Upper lobe of right lung (tissue), 1 donor: ENCODE data around the gene KIR2DL3. TPM values are rescaled to one million over a fixed set of nuclear protein-coding genes. Genes with fewer than 3 reads are reported as not detected.
A peak's percentile ranks its signal among the peaks of the same experiment; 100 is the strongest.
"Not testable (repeated sequence)": the region's sequence is repeated elsewhere in the genome, so short reads cannot be mapped to it uniquely, and the experiment has no call there.

Experiments used
- ATAC-seq: fragments of 200-7000 bp; cut with Tn5 transposase; one replicate; pipeline ENCODE4 v1.9.1; 2020; ENCODE audit warnings: mild to moderate bottlenecking, moderate library complexity
- DNase-seq: peaks from one replicate; pipeline ENCODE4 v3.0.0-alpha.2; 2020
- H3K27ac ChIP-seq: fragments of 200-600 bp; one replicate; pipeline ENCODE4 v1.8.0; 2022
- H3K27me3 ChIP-seq: fragments of 200-600 bp; one replicate; pipeline ENCODE4 v1.8.0; 2022; ENCODE audit warnings: mild to moderate bottlenecking
- H3K36me3 ChIP-seq: fragments of 200-600 bp; one replicate; pipeline ENCODE4 v1.8.0; 2022
- H3K4me1 ChIP-seq: fragments of 200-600 bp; one replicate; pipeline ENCODE4 v1.8.0; 2022
- H3K4me3 ChIP-seq: fragments of 200-600 bp; one replicate; pipeline ENCODE4 v1.8.0; 2022; ENCODE audit warnings: mild to moderate bottlenecking
- H3K9me3 ChIP-seq: fragments of 200-600 bp; one replicate; pipeline ENCODE4 v1.8.0; 2022
- CTCF ChIP-seq: fragments of 200-600 bp; IDR thresholded peaks from one replicate; pipeline ENCODE4 v1.8.0; 2022; ENCODE audit warnings: antibody characterized with exemption
- intact Hi-C: fragments of 100-400 bp; cut with DNase I; formaldehyde crosslinking; loops from one replicate; pipeline ENCODE4 v1.11.0; 2022
- long read RNA-seq: library from polyadenylated mRNA; unstranded; transcript quantifications from one replicate; pipeline ENCODE4 v2.0.0, GENCODE V29; 2021
- total RNA-seq: library from RNA; stranded (reverse); fragmentation: NEBNext Ultra II Directional; extraction: Animal tissue kit (Norgen Biotek cat#: 25700); gene quantifications from one replicate; pipeline ENCODE4 v1.2.1, GENCODE V29; 2021
- donor health status: DM: no; HTN: yes; CAD: no; lungs with severe emphysema.

The KIR2DL3 gene
- total RNA-seq: not detected
- long read RNA-seq: 0 reads

GRCh38 chr19:54738306-54738705, at the start of gene KIR2DL3:
Gene KIR2DL3 (plus strand): TSS chr19:54738513. CDS start chr19:54738546, 33 bp downstream.
- intact Hi-C loops: not testable (repeated sequence)

DNA sequence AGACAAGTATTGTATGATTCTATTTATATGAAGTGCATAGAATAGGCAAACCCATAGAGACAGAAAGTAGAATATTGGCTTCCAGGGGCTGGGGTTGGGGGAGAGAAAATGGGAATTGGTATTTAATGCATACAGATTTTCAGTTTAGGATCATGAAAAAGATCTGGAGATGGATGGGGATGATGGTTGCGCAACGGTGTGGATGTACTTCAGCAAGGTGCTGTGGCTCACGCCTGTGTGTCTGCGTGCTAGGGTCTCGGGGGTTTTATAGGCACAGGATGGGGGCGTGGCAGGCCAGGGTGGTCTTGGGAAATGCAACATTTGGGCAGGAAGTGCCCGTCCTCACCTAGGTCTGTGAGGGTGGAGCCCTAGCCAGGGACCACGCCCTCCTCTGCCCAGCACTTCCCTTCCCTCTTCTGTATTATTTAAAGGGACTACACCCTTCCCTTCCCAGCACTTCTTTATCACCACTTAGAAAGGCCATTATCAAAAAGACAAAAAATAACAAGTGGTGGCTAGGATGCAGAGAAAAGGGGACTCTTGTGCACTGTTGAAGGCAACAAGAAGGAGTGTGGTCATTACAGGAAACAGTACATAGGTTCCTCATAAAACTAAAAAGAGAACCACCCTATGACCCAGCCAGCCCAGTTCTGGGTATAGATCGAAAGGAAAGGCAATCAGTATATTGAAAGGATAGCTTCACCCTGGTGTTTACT, 46.6 kb upstream of the KIR2DL3 start:
- DNase-seq: no peak
- Histone ChIP-seq H3K4me1 (no peaks in the 10 kb centered on the region), H3K4me3 (no peak overlapping the region), H3K9me3 (no peaks in the 10 kb centered on the region), H3K27ac (no peak overlapping the region), H3K36me3 (no peaks in the 10 kb centered on the region), H3K27me3 (peaks cover 16% of the 10 kb centered on the region)
- intact Hi-C loops: no loop called here
- ATAC-seq: peak; percentile 52
- no peak for TF ChIP-seq CTCF

More at GRCh38 chr19:54738306-54738705, at the start of gene KIR2DL3:
- ATAC-seq, DNase-seq, H3K36me3 ChIP-seq, H3K4me1 ChIP-seq, H3K9me3 ChIP-seq, H3K4me3 ChIP-seq, H3K27ac ChIP-seq, H3K27me3 ChIP-seq: not testable (repeated sequence)

DNA sequence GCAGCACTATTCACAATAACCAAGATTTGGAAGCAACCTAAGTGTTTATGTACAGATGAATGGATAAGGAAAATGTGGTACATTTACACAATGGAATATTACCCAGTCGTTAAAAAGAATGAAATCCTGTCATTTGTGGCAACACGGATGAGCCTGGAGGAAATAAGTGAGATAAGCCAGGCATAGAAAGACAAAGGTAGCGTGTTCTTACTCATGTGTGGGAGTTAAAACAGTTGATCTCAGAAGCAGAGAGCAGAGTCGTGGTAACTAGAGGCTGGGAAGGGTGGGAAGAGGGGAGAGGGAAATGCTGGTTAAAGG, 46.1 kb upstream of the KIR2DL3 start:
- TF ChIP-seq CTCF: no peak
- DNase-seq (no peak), ATAC-seq (no peak)
- Histone ChIP-seq H3K4me3 (no peak overlapping the region), H3K9me3 (no peaks in the 10 kb centered on the region), H3K27ac (no peak overlapping the region), H3K27me3 (peaks cover 16% of the 10 kb centered on the region), H3K4me1 (no peaks in the 10 kb centered on the region), H3K36me3 (no peaks in the 10 kb centered on the region)
- intact Hi-C loops: no loop called here

GRCh38 chr19:54694648-54695047, 43.7 kb upstream of the KIR2DL3 start:
- intact Hi-C loops: no loop called here
- no peaks in the 10 kb centered on the region for H3K36me3 ChIP-seq
- TF ChIP-seq CTCF: no peak
- no peaks in the 10 kb centered on the region for H3K4me1 ChIP-seq
- H3K27ac ChIP-seq: no peak overlapping the region
- DNase-seq (no peak), ATAC-seq (peak; percentile 40)
- H3K9me3 ChIP-seq: no peaks in the 10 kb centered on the region
- no peak overlapping the region for H3K4me3 ChIP-seq
- H3K27me3 ChIP-seq: peaks cover 10% of the 10 kb centered on the region

- no peak overlapping the region for H3K27ac ChIP-seq
- H3K4me1 ChIP-seq: no peaks in the 10 kb centered on the region
- intact Hi-C loops: no loop called here
- no peaks in the 10 kb centered on the region for H3K36me3 ChIP-seq
- DNase-seq (no peak), ATAC-seq (peak; percentile 16)
- H3K4me3 ChIP-seq: no peak overlapping the region
- no peaks in the 10 kb centered on the region for H3K9me3 ChIP-seq
- no peak for TF ChIP-seq CTCF
- H3K27me3 ChIP-seq: peaks cover 11% of the 10 kb centered on the region
Measured at GRCh38 chr19:54696117-54696548, 42.2 kb upstream of the KIR2DL3 start.

GRCh38 chr19:54696766-54697165, 41.5 kb upstream of the KIR2DL3 start:
- peak; percentile 8 for ATAC-seq
- no peak for DNase-seq
- no peak for TF ChIP-seq CTCF
- peaks cover 11% of the 10 kb centered on the region for H3K27me3 ChIP-seq
- H3K9me3 ChIP-seq: no peaks in the 10 kb centered on the region
- H3K4me1 ChIP-seq: no peaks in the 10 kb centered on the region
- intact Hi-C loops: no loop called here
- no peaks in the 10 kb centered on the region for H3K36me3 ChIP-seq
- no peak overlapping the region for H3K27ac ChIP-seq
- no peak overlapping the region for H3K4me3 ChIP-seq

- H3K36me3 ChIP-seq, H3K4me3 ChIP-seq, H3K9me3 ChIP-seq, H3K4me1 ChIP-seq, H3K27ac ChIP-seq, intact Hi-C loops, DNase-seq, ATAC-seq: not testable (repeated sequence)
- peaks cover 11% of the 10 kb centered on the region for H3K27me3 ChIP-seq
Measured at GRCh38 chr19:54697716-54698115, 40.6 kb upstream of the KIR2DL3 start.
